Type B pancreatic cell (in vitro differentiated cells): Measurements from ENCODE around the gene STK32B. TPM values are rescaled to one million over a fixed set of nuclear protein-coding genes. Genes with fewer than 3 reads are reported as not detected.
A peak's percentile ranks its signal among the peaks of the same experiment; 100 is the strongest.

Source experiments
- DNase-seq: peaks from one replicate; pipeline ENCODE4 v3.0.0; 2021; ENCODE audit warnings: mixed read lengths; ENCODE audit not compliant: unreplicated experiment; ENCODE audit errors: extremely low spot score
- H3K27ac Mint-ChIP-seq: 2 replicates; pipeline ENCODE4 v1.8.0; 2021; ENCODE audit warnings: mild to moderate bottlenecking, mixed read lengths
- H3K27me3 Mint-ChIP-seq: 2 replicates; pipeline ENCODE4 v1.8.0; 2021; ENCODE audit warnings: mixed read lengths
- H3K36me3 Mint-ChIP-seq: 2 replicates; pipeline ENCODE4 v1.8.0; 2021; ENCODE audit warnings: mixed read lengths
- H3K4me1 Mint-ChIP-seq: one replicate; pipeline ENCODE4 v1.8.0; 2021; ENCODE audit warnings: mixed read lengths; ENCODE audit not compliant: unreplicated experiment
- H3K4me3 Mint-ChIP-seq: 2 replicates; pipeline ENCODE4 v1.8.0; 2021; ENCODE audit warnings: mild to moderate bottlenecking, mixed read lengths
- H3K9me3 Mint-ChIP-seq: 2 replicates; pipeline ENCODE4 v1.8.0; 2021; ENCODE audit warnings: mixed read lengths
- CTCF ChIP-seq: fragments of 200-600 bp; sonication (generic); conservative IDR thresholded peaks from 2 replicates; pipeline ENCODE4 v1.5.0; 2021; ENCODE audit warnings: antibody characterized with exemption, mild to moderate bottlenecking
- total RNA-seq: library from RNA; stranded (reverse); gene quantifications from 2 replicates; pipeline ENCODE4 v1.2.1, GENCODE V29; 2021; ENCODE audit warnings: low replicate concordance

Gene STK32B
- total RNA-seq, 1 donor from 2014 or later, result 3.0 TPM

- peaks cover 28% of the 10 kb centered on the region for H3K27me3 Mint-ChIP-seq
- H3K27ac Mint-ChIP-seq, result no peak overlapping the region
- no peaks in the 10 kb centered on the region for H3K36me3 Mint-ChIP-seq
- no peak overlapping the region for H3K4me3 Mint-ChIP-seq
- no peaks in the 10 kb centered on the region for H3K4me1 Mint-ChIP-seq
- no peak for DNase-seq
- TF ChIP-seq CTCF, result no peak
- no peaks in the 10 kb centered on the region for H3K9me3 Mint-ChIP-seq
Measured at GRCh38 chr4:5139141-5139540, 87.9 kb downstream of the STK32B start.

- Mint-ChIP-seq H3K27me3 (peaks cover 30% of the 10 kb centered on the region), H3K36me3 (no peaks in the 10 kb centered on the region), H3K4me1 (no peaks in the 10 kb centered on the region), H3K4me3 (no peak overlapping the region), H3K27ac (no peak overlapping the region), H3K9me3 (no peaks in the 10 kb centered on the region)
- DNase-seq, result no peak
- TF ChIP-seq CTCF, result no peak
Measured at GRCh38 chr4:5141802-5142201, 90.5 kb downstream of the STK32B start.

- Mint-ChIP-seq H3K27ac (no peak overlapping the region), H3K4me1 (no peaks in the 10 kb centered on the region), H3K27me3 (peaks cover 31% of the 10 kb centered on the region), H3K4me3 (no peak overlapping the region), H3K36me3 (no peaks in the 10 kb centered on the region), H3K9me3 (no peaks in the 10 kb centered on the region)
- TF ChIP-seq CTCF, result peak; percentile 66
- DNase-seq, result no peak
Measured at GRCh38 chr4:5142726-5143125, 91.4 kb downstream of the STK32B start.

- H3K27me3 Mint-ChIP-seq, result peaks cover 38% of the 10 kb centered on the region
Measured at GRCh38 chr4:5143306-5143861, 92.1 kb downstream of the STK32B start.

GRCh38 chr4:5143940-5144339, 92.7 kb downstream of the STK32B start:
- Mint-ChIP-seq H3K27ac (no peak overlapping the region), H3K4me1 (no peaks in the 10 kb centered on the region), H3K9me3 (no peaks in the 10 kb centered on the region), H3K36me3 (no peaks in the 10 kb centered on the region), H3K27me3 (peaks cover 39% of the 10 kb centered on the region), H3K4me3 (no peak overlapping the region)
- no peak for DNase-seq
- TF ChIP-seq CTCF, result no peak

More at GRCh38 chr4:5143306-5143861, 92.1 kb downstream of the STK32B start:
- Mint-ChIP-seq H3K27ac (no peak overlapping the region), H3K9me3 (no peaks in the 10 kb centered on the region), H3K4me1 (no peaks in the 10 kb centered on the region), H3K36me3 (no peaks in the 10 kb centered on the region), H3K4me3 (no peak overlapping the region)
- no peak for TF ChIP-seq CTCF
- no peak for DNase-seq

GRCh38 chr4:5144384-5144783, 93.1 kb downstream of the STK32B start:
- Mint-ChIP-seq H3K27ac (no peak overlapping the region), H3K36me3 (no peaks in the 10 kb centered on the region), H3K4me1 (no peaks in the 10 kb centered on the region), H3K27me3 (peaks cover 40% of the 10 kb centered on the region), H3K4me3 (no peak overlapping the region), H3K9me3 (no peaks in the 10 kb centered on the region)
- no peak for TF ChIP-seq CTCF
- no peak for DNase-seq
